Mesothelial cell of epicardium (in vitro differentiated cells): ENCODE measurements around the gene NLRC3. TPM values are rescaled to one million over a fixed set of nuclear protein-coding genes. Genes with fewer than 3 reads are reported as not detected.

ENCODE experiments used
- DNase-seq, 2 experiments: peaks; one replicate each; pipeline ENCODE4 v3.0.0; 2021; ENCODE audit warnings: low spot score in 2 of 2; ENCODE audit not compliant: unreplicated experiment in 2 of 2
- H3K27ac Mint-ChIP-seq: 2 replicates; pipeline ENCODE4 v1.8.0; 2021; ENCODE audit warnings: mixed read lengths
- H3K27me3 Mint-ChIP-seq: 2 replicates; pipeline ENCODE4 v1.8.0; 2021; ENCODE audit warnings: low read depth, mixed read lengths
- H3K36me3 Mint-ChIP-seq: 2 replicates; pipeline ENCODE4 v1.8.0; 2021; ENCODE audit warnings: mixed read lengths
- H3K4me1 Mint-ChIP-seq: 2 replicates; pipeline ENCODE4 v1.8.0; 2021; ENCODE audit warnings: mixed read lengths
- H3K4me3 Mint-ChIP-seq: 2 replicates; pipeline ENCODE4 v1.8.0; 2021; ENCODE audit warnings: mild to moderate bottlenecking, moderate library complexity, mixed read lengths
- H3K9me3 Mint-ChIP-seq: 2 replicates; pipeline ENCODE4 v1.8.0; 2021; ENCODE audit warnings: mixed read lengths
- CTCF ChIP-seq: fragments of 200-600 bp; sonication (generic); IDR thresholded peaks from one replicate; pipeline ENCODE4 v1.5.0; 2021; ENCODE audit warnings: antibody characterized with exemption; ENCODE audit not compliant: unreplicated experiment
- total RNA-seq: library from RNA; stranded (reverse); gene quantifications from 3 replicates; pipeline ENCODE4 v1.2.1, GENCODE V29; 2021

Gene NLRC3
- total RNA-seq, 1 donor from 2014 or later: 0.13 TPM

DNA sequence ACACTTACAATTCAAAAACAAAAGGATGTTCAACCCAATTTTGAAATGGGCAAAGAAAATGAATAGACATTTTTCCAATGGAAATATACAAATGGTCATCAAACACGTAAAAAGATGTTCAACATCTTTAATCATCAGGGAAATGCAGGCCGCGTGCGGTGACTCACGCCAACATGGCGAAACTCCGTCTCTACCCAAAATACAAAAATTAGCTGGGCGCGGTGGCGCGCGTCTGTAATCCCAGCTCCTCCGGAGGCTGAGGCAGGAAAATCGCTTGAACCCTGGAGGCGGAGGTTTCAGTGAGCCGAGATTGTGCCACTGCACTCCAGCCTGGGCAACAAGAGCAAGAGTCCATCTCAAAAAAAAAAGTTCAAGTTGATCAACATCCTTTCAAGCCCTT is 78.2 kb downstream of the NLRC3 start:
- no peak for TF ChIP-seq CTCF
- H3K36me3 Mint-ChIP-seq: no peaks in the 10 kb centered on the region
- no peak for DNase-seq
- H3K27ac Mint-ChIP-seq: no peak overlapping the region
- no peaks in the 10 kb centered on the region for H3K27me3 Mint-ChIP-seq
- peaks cover 20% of the 10 kb centered on the region for H3K4me1 Mint-ChIP-seq
- no peaks in the 10 kb centered on the region for H3K9me3 Mint-ChIP-seq
- no peak overlapping the region for H3K4me3 Mint-ChIP-seq

GRCh38 chr16:3497771-3498170 is 79.4 kb downstream of the NLRC3 start:
- H3K27me3 Mint-ChIP-seq: no peaks in the 10 kb centered on the region
- H3K4me1 Mint-ChIP-seq: peaks cover 18% of the 10 kb centered on the region
- H3K27ac Mint-ChIP-seq: no peak overlapping the region
- no peaks in the 10 kb centered on the region for H3K9me3 Mint-ChIP-seq
- no peak overlapping the region for H3K4me3 Mint-ChIP-seq
- DNase-seq: no peak
- no peaks in the 10 kb centered on the region for H3K36me3 Mint-ChIP-seq
- TF ChIP-seq CTCF: no peak

DNA sequence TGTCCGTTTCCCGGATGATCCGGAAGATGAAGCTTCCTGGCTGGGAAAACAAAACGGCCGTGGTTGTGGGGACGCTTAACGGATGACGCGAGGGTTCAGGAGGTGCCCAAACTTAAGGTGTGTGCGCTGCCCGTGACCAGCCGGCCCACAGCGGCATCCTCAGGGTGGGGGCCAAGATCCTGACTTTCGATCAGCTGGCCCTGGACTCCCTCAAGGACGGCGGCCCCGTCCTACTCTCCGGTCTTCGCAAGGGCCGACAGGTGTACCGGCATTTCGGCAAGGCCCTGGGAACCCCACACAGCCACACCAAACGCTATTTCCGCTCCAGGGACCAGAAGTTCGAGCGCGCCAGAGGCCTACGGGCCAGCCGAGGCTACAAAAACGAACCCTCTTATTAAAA is 80.8 kb downstream of the NLRC3 start:
- peaks cover 7% of the 10 kb centered on the region for H3K4me1 Mint-ChIP-seq
- H3K9me3 Mint-ChIP-seq: no peaks in the 10 kb centered on the region
- DNase-seq: no peak
- H3K27ac Mint-ChIP-seq: no peak overlapping the region
- H3K36me3 Mint-ChIP-seq: no peaks in the 10 kb centered on the region
- no peaks in the 10 kb centered on the region for H3K27me3 Mint-ChIP-seq
- no peak for TF ChIP-seq CTCF
- H3K4me3 Mint-ChIP-seq: no peak overlapping the region

- H3K4me1 Mint-ChIP-seq: no peaks in the 10 kb centered on the region
- H3K27me3 Mint-ChIP-seq: no peaks in the 10 kb centered on the region
- no peak for TF ChIP-seq CTCF
- no peak within 1 kb of the TSS for H3K4me3 Mint-ChIP-seq
- DNase-seq: no peak
- no peak within 1 kb of the TSS for H3K27ac Mint-ChIP-seq
- H3K36me3 Mint-ChIP-seq: no peaks in the 10 kb centered on the region
- no peaks in the 10 kb centered on the region for H3K9me3 Mint-ChIP-seq
Measured at GRCh38 chr16:3495176-3495575, 82.0 kb downstream of the NLRC3 start, which contains the start of gene C16orf90. Gene C16orf90 (minus strand): TSS chr16:3495489. CDS start chr16:3495421, 68 bp downstream.

- Mint-ChIP-seq H3K9me3 (no peaks in the 10 kb centered on the region), H3K4me1 (no peaks in the 10 kb centered on the region), H3K4me3 (no peak overlapping the region), H3K27ac (no peak overlapping the region), H3K36me3 (no peaks in the 10 kb centered on the region), H3K27me3 (no peaks in the 10 kb centered on the region)
- TF ChIP-seq CTCF: no peak
- no peak for DNase-seq
Measured at GRCh38 chr16:3494386-3494973, 82.7 kb downstream of the NLRC3 start.

DNA sequence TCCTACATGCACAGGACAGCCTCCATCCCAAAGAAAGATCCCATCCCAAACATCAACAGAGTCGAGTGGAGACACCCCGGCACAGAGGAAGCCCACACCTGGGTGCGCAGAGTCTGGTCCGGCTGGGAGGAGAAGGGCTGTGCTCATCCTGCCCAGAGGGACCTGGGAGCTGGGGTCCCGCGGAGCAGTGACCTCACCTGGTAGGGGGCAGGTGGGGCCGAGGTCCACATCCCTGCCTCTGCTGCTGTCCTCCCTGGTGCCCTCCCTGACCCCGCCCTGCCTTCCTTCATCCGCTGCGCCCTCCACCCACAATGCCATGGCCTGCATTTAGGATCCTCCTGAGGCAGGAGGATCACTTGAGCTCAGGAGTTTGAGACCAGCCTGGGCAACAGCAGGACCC is 84.8 kb downstream of the NLRC3 start:
- Mint-ChIP-seq H3K27ac (no peak overlapping the region), H3K4me1 (no peaks in the 10 kb centered on the region), H3K36me3 (no peaks in the 10 kb centered on the region), H3K4me3 (no peak overlapping the region), H3K9me3 (no peaks in the 10 kb centered on the region), H3K27me3 (no peaks in the 10 kb centered on the region)
- no peak for DNase-seq
- no peak for TF ChIP-seq CTCF
